Measurements from ENCODE around the gene GAS7.

GAS7 gene

GRCh38 chr17:10130263-10130662, 68.1 kb downstream of the GAS7 start:
- no peak for TF ChIP-seq CTCF (IDR thresholded peaks at IDR 0.05; ENCODE audit: low read depth, low read length)
- no peak overlapping the region for H3K4me3 ChIP-seq (ENCODE audit: low read depth, low read length)

GRCh38 chr17:10127819-10128425, 70.5 kb downstream of the GAS7 start:
- no peak for TF ChIP-seq CTCF (IDR thresholded peaks at IDR 0.05; ENCODE audit: low read depth, low read length)
- H3K4me3 ChIP-seq (ENCODE audit: low read depth, low read length): 0 out of 2 replicates have a peak overlapping the region, but pooled peaks have one; percentile 15

GRCh38 chr17:10126616-10127501, 71.5 kb downstream of the GAS7 start:
- TF ChIP-seq CTCF (IDR thresholded peaks at IDR 0.05; ENCODE audit: low read depth, low read length): no peak

GRCh38 chr17:10126276-10126615, 72.2 kb downstream of the GAS7 start:
- no peak for TF ChIP-seq CTCF (IDR thresholded peaks at IDR 0.05; ENCODE audit: low read depth, low read length)
- no peak overlapping the region for H3K4me3 ChIP-seq (ENCODE audit: low read depth, low read length)

More at GRCh38 chr17:10126616-10127501, 71.5 kb downstream of the GAS7 start:
- no peak overlapping the region for H3K4me3 ChIP-seq (ENCODE audit: low read depth, low read length)

- H3K4me3 ChIP-seq (ENCODE audit: low read depth, low read length): no peak overlapping the region
- TF ChIP-seq CTCF (IDR thresholded peaks at IDR 0.05; ENCODE audit: low read depth, low read length): no peak
Measured at GRCh38 chr17:10125531-10126275, 72.7 kb downstream of the GAS7 start.

- H3K4me3 ChIP-seq (ENCODE audit: low read depth, low read length): no peak overlapping the region
- TF ChIP-seq CTCF (IDR thresholded peaks at IDR 0.05; ENCODE audit: low read depth, low read length): no peak
Measured at GRCh38 chr17:10123093-10123492, 75.3 kb downstream of the GAS7 start.
